T-cell (primary cell): ENCODE measurements around the gene AFDN. TPM values are rescaled to one million over a fixed set of nuclear protein-coding genes. Genes with fewer than 3 reads are reported as not detected.

Experiments
- ATAC-seq, 4 experiments: fragments of 200-7000 bp in 3 of 4; fragments of 150-1000 bp in 1 of 4; cut with Tn5 transposase; replicated peaks in 1 of 4; 1 replicate in 3 of 4; 2 replicates in 1 of 4; pipeline ENCODE4 v1.10.0; 2021; ENCODE audit warnings: moderate library complexity in 3 of 4, mild to moderate bottlenecking in 2 of 4, moderate number of reproducible peaks in 1 of 4
- CTCF ChIA-PET, 2 donors: fragments of 300-600 bp; sonication (Branson Sonifier 250); formaldehyde crosslinking; loops; one replicate each; lab custom pipeline; 2022; ENCODE audit warnings: antibody characterized with exemption in 2 of 2; lab: Charles Lee
- POLR2A ChIA-PET, 2 donors: fragments of 300-600 bp; sonication (Branson Sonifier 250); formaldehyde crosslinking; loops; one replicate each; lab custom pipeline; 2022; ENCODE audit warnings: antibody characterized with exemption in 2 of 2; lab: Charles Lee
- DNase-seq, 35 experiments: peaks; one replicate each; pipeline versions ENCODE4 v3.0.0 to v3.0.0-alpha.2; 2013 to 2023
- H3K27ac ChIP-seq: one replicate; pipeline ENCODE4 v1.5.1; 2013; ENCODE audit warnings: low read length
- H3K27me3 ChIP-seq, 2 experiments: replicated peaks in 1 of 2; 1 replicate in 1 of 2; 2 replicates in 1 of 2; pipeline versions ENCODE4 v1.6.1 to v1.7.0; 2013; ENCODE audit warnings: low read length in 1 of 2, mixed read lengths in 1 of 2; ENCODE audit not compliant: control insufficient read depth in 2 of 2, insufficient read depth in 2 of 2; ENCODE audit errors: extremely low read depth in 1 of 2
- H3K36me3 ChIP-seq, 2 donors: 1 replicate in 1 of 2; 2 replicates in 1 of 2; pipeline versions ENCODE4 v1.6.1 to v1.7.0; 2013; ENCODE audit warnings: low read length in 1 of 2; ENCODE audit not compliant: control insufficient read depth in 2 of 2, insufficient read depth in 1 of 2; ENCODE audit errors: extremely low read depth in 1 of 2
- H3K4me1 ChIP-seq, 2 experiments: 1 replicate in 1 of 2; 2 replicates in 1 of 2; pipeline versions ENCODE4 v1.6.1 to v1.7.0; 2013; ENCODE audit warnings: low read length in 2 of 2, mixed read lengths in 1 of 2; ENCODE audit not compliant: insufficient read depth in 2 of 2, control insufficient read depth in 1 of 2; ENCODE audit errors: extremely low read depth in 1 of 2
- H3K4me3 ChIP-seq, 2 donors: 1 replicate in 1 of 2; 2 replicates in 1 of 2; pipeline versions ENCODE4 v1.5.1 to v1.7.0; 2013; ENCODE audit warnings: mild to moderate bottlenecking in 2 of 2, low read length in 1 of 2, moderate library complexity in 1 of 2; ENCODE audit not compliant: control insufficient read depth in 1 of 2; ENCODE audit errors: extremely low read depth in 1 of 2
- H3K9me3 ChIP-seq: 2 replicates; pipeline ENCODE4 v1.7.0; 2013
- H3K27ac Mint-ChIP-seq, 2 donors: one replicate each; pipeline ENCODE4 v1.8.0; 2020 to 2021; ENCODE audit warnings: mild to moderate bottlenecking in 2 of 2, mixed read lengths in 2 of 2
- H3K27me3 Mint-ChIP-seq, 2 donors: one replicate each; pipeline ENCODE4 v1.8.0; 2021 to 2022; ENCODE audit warnings: mixed read lengths in 2 of 2
- H3K36me3 Mint-ChIP-seq: one replicate; pipeline ENCODE4 v1.8.0; 2021; ENCODE audit warnings: mixed read lengths
- H3K4me1 Mint-ChIP-seq, 3 donors: one replicate each; pipeline ENCODE4 v1.8.0; 2020 to 2022; ENCODE audit warnings: mixed read lengths in 3 of 3, mild to moderate bottlenecking in 1 of 3
- H3K4me3 Mint-ChIP-seq, 3 donors: one replicate each; pipeline ENCODE4 v1.8.0; 2020 to 2022; ENCODE audit warnings: mild to moderate bottlenecking in 3 of 3, mixed read lengths in 3 of 3, moderate library complexity in 3 of 3
- H3K9me3 Mint-ChIP-seq, 3 donors: one replicate each; pipeline ENCODE4 v1.8.0; 2020 to 2022; ENCODE audit warnings: mixed read lengths in 3 of 3
- WGBS: methylation state at CpG from one replicate; pipeline ENCODE4 v1.1.5; 2013; ENCODE audit warnings: missing lambda C conversion rate; ENCODE audit not compliant: insufficient coverage; 5-methylcytosine and 5-hydroxymethylcytosine counted together
- total RNA-seq, 35 experiments: library from RNA in 6 of 35; stranded (reverse) in 6 of 35; fragments of 120-200 nt in 1 of 35; gene quantifications; one replicate each; pipeline versions ENCODE4 v1.2.1 to v1.2.4 and lab custom pipeline; 2013 to 2026

AFDN gene
- total RNA-seq, 5 donors from 2014 or later (not counting 1 experiment from before 2014, with no cell fraction given), result 10.6 to 30.3 (median 20.7) TPM

DNA sequence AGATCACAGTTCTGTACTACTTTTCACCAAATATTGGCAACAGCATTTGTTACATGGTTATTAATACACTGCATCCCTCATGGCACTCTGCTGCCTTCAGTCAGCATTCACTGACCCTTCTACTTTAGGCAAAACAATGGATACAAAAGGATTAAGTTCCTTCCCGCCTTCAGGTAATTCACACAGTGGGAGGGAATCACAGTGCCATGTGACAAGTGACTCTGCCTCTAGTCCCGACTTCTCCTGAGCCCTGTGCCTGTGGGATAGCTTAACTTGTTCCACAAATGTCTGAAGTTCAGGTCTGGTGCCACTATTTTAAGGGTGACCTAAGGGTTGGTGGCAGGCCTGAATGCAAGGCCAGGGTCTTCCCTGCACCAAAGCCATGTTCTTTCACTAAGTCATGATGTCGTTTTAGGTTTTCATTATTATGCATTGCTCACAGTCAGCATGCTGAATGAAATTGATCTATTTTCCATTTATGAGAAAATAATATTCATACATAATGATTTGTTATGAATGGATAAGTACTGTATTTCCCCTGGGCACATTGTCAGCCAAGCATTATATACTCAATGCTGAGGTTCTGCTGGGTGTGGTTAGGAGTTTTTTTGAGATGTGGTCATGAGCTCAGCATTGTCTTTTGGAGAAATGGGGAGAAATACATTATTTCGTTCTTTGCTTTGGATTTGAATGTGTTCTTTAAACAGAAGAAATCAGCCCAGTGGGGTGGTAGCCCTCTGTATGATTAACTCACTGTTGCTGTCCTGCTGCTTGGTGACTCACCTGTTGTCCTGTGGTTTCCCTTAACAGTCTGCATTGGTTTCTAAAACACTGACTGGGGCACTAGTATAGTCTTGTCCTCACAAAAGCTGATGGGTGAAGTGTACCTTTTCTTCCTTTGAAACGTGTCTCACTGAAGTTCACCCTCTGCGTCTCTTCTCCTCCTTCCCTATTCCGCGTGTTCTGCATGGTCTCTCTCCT, 66.4 kb downstream of the AFDN start:
- no peaks in the 10 kb centered on the region for H3K4me1 ChIP-seq
- Mint-ChIP-seq H3K9me3 (no peaks in the 10 kb centered on the region), H3K4me1 (no peaks in the 10 kb centered on the region), H3K27ac (no peak overlapping the region), H3K27me3 (no peaks in the 10 kb centered on the region), H3K36me3 (no peaks in the 10 kb centered on the region), H3K4me3 (no peak overlapping the region)
- no peak overlapping the region for H3K27ac ChIP-seq
- peaks cover 0 to 3% of the 10 kb centered on the region in 2 experiments for H3K27me3 ChIP-seq
- no peaks in the 10 kb centered on the region for H3K9me3 ChIP-seq
- no peaks in the 10 kb centered on the region for H3K36me3 ChIP-seq
- DNase-seq (no peak), ATAC-seq (no peak)
- ChIA-PET CTCF (no interaction called here), POLR2A (no interaction called here)
- WGBS, result 84% methylated on average over 7 of the region's 8 CpGs
- no peak overlapping the region for H3K4me3 ChIP-seq

DNA sequence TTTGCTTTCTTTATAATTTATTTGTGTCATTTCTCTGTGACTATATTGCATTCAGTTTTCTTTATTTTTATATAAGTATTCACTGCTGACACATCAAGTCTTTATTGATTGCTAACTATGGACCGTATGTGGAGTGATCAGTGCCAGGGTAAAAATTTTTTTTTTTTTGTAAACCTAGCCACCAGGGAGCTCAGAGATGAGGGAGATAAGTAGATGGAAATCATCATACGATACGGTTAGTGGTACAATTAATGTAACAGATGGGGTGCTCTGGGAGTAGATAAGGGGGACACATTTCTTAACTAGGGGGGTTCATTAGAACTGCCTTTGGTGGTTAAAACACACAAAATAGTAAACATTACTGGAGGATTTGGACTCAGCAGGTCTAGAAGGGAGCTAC, 68.3 kb downstream of the AFDN start:
- Histone ChIP-seq H3K36me3 (no peaks in the 10 kb centered on the region), H3K4me1 (no peaks in the 10 kb centered on the region), H3K27me3 (peaks cover 0 to 3% of the 10 kb centered on the region in 2 experiments), H3K4me3 (no peak overlapping the region), H3K9me3 (no peaks in the 10 kb centered on the region), H3K27ac (no peak overlapping the region)
- no peak overlapping the region for H3K27ac Mint-ChIP-seq
- H3K9me3 Mint-ChIP-seq, result no peaks in the 10 kb centered on the region
- no peaks in the 10 kb centered on the region for H3K36me3 Mint-ChIP-seq
- DNase-seq, result no peak
- no peak overlapping the region for H3K4me3 Mint-ChIP-seq
- ChIA-PET CTCF (no interaction called here), POLR2A (interaction anchor here in 1 of 2 donors (0.6 kb wide), 1 partner anchor 130 kb away, joined by 3 read pairs; no protein-coding TSS in a partner anchor)
- H3K27me3 Mint-ChIP-seq, result no peaks in the 10 kb centered on the region
- ATAC-seq, result no peak
- 100% methylated on average over 2 of the region's 3 CpGs for WGBS
- no peaks in the 10 kb centered on the region for H3K4me1 Mint-ChIP-seq

DNA sequence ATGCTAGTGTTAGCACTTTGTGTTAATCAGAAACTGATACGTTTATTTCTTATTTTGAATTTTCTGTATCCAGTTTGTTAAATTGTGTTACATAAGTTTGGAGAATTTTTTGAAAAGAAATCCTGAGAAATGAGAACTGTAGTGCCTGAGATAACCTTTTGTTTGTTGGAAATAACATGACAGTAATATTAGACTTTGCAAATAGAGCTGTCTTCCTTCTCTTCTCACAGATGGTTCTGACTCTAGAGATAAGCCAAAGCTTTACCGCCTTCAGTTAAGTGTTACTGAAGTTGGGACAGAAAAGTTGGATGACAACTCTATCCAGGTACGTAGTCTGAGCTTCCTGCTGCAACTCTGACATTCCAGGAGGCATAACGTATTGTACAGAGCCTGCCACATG, 69.9 kb downstream of the AFDN start:
- H3K27me3 ChIP-seq, result peaks cover 0 to 3% of the 10 kb centered on the region in 2 experiments
- H3K4me3 ChIP-seq, result no peak overlapping the region
- ATAC-seq (no peak), DNase-seq (no peak)
- CTCF ChIA-PET, result interaction anchor here (0.5 to 1.6 kb wide), 3 partner anchors 11 to 411 kb away, joined by 3 to 7 read pairs (median 3); no protein-coding TSS in a partner anchor
- no peaks in the 10 kb centered on the region for H3K4me1 ChIP-seq
- no peaks in the 10 kb centered on the region for H3K36me3 ChIP-seq
- POLR2A ChIA-PET, result no interaction called here
- Mint-ChIP-seq H3K4me3 (no peak overlapping the region), H3K27ac (no peak overlapping the region), H3K27me3 (no peaks in the 10 kb centered on the region), H3K9me3 (no peaks in the 10 kb centered on the region), H3K36me3 (no peaks in the 10 kb centered on the region), H3K4me1 (no peaks in the 10 kb centered on the region)
- 100% methylated on average over 1 of the region's 4 CpGs for WGBS
- no peak overlapping the region for H3K27ac ChIP-seq
- H3K9me3 ChIP-seq, result no peaks in the 10 kb centered on the region

DNA sequence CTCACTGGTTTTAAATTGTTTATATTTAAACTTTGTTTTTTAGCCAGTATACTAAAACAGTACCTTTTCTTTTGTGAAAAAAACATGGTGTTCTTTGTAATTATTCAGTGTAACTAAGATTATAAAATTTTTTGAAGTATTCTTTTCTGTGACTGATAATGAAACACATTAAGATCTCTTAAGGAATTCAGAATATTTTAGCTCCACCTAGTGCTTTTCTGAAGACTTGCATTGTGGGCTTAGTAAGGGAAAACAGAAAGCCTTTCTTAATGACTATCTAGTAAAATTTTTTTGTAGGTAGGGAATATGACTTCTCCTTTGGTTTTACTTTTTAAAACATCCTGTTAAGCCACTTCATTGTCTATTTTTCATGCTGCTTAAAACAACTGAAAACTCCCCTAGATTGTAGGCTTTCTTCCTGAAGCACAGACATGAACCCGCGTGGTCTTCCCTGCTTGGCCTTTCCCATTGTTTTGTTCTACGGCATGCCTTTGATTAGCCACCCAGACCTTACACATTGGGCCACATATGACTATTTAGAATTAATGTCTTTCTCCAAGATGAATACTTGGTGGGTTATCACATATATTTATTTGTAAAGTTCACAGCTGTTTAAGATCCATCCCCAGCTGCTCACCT, 72.1 kb downstream of the AFDN start:
- H3K27ac Mint-ChIP-seq, result no peak overlapping the region
- no peak overlapping the region for H3K4me3 ChIP-seq
- ChIA-PET POLR2A (no interaction called here), CTCF (interaction anchor here in 1 of 2 donors (0.7 to 1.4 kb wide), 3 partner anchors 12 to 683 kb away, joined by 3 to 4 read pairs (median 3); no protein-coding TSS in a partner anchor)
- no peaks in the 10 kb centered on the region for H3K9me3 Mint-ChIP-seq
- no peak overlapping the region for H3K4me3 Mint-ChIP-seq
- ATAC-seq, result no peak
- no peaks in the 10 kb centered on the region for H3K27me3 ChIP-seq
- H3K27me3 Mint-ChIP-seq, result no peaks in the 10 kb centered on the region
- no peak overlapping the region for H3K27ac ChIP-seq
- WGBS, result no CpG with 5 or more reads among the region's 3 CpGs
- no peaks in the 10 kb centered on the region for H3K36me3 Mint-ChIP-seq
- H3K4me1 ChIP-seq, result no peaks in the 10 kb centered on the region
- no peaks in the 10 kb centered on the region for H3K36me3 ChIP-seq
- H3K4me1 Mint-ChIP-seq, result no peaks in the 10 kb centered on the region
- no peaks in the 10 kb centered on the region for H3K9me3 ChIP-seq
- peak in 1 of 35 experiments; percentile 20 for DNase-seq

DNA sequence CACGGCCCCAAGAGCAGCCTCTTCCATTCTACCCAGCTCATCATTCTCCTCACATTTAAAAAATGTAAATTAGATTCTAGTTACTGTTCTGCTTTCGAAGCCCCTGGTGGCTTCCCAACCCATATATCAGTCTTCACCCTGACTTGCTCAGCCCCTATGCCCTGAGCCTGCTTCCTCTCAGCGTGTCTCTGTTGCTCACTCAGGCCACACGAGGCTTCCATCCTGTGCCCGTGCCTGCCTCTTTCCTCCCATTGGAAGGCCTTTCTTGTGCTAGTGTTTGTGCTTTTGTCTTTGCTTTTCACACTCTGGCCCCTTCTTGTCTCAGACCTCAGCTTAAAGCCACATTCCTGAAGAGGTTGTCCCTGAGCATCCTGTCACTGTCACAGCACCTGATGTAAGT, 78.1 kb downstream of the AFDN start:
- Mint-ChIP-seq H3K4me3 (no peak overlapping the region), H3K36me3 (no peaks in the 10 kb centered on the region), H3K4me1 (no peaks in the 10 kb centered on the region), H3K27ac (no peak overlapping the region), H3K9me3 (no peaks in the 10 kb centered on the region), H3K27me3 (no peaks in the 10 kb centered on the region)
- Histone ChIP-seq H3K4me3 (no peak overlapping the region), H3K36me3 (no peaks in the 10 kb centered on the region), H3K27ac (no peak overlapping the region), H3K4me1 (no peaks in the 10 kb centered on the region), H3K27me3 (no peaks in the 10 kb centered on the region), H3K9me3 (no peaks in the 10 kb centered on the region)
- DNase-seq (no peak), ATAC-seq (no peak)
- CTCF ChIA-PET, result no interaction called here
- POLR2A ChIA-PET, result no interaction called here
- 100% methylated on average over 2 of the region's 5 CpGs for WGBS

DNA sequence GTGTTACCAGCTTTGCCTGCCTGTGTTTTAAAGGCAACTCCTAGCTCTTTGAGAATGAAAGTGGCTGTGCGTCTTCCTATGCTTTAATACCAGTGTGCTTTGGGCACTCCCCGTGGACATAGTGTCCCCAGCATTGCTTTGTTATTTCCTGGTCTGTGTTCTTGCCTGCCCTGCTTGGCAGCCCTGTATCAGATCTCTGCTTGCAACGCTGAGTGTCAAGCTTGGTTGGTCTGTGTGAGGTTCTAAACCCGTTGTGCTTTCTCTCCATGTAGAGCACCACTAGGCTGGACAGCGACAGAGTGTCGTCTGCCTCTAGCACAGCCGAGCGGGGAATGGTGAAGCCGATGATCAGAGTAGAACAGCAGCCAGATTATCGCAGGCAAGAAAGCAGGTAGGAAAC, 80.2 kb downstream of the AFDN start:
- H3K36me3 Mint-ChIP-seq, result peaks cover 2% of the 10 kb centered on the region
- POLR2A ChIA-PET, result no interaction called here
- no peaks in the 10 kb centered on the region for H3K27me3 Mint-ChIP-seq

More for the DNA sequence above, 80.2 kb downstream of the AFDN start:
- CTCF ChIA-PET, result no interaction called here
- H3K27ac Mint-ChIP-seq, result no peak overlapping the region
- no peaks in the 10 kb centered on the region for H3K9me3 ChIP-seq
- H3K36me3 ChIP-seq, result no peaks in the 10 kb centered on the region
- no peak overlapping the region for H3K4me3 ChIP-seq
- H3K27me3 ChIP-seq, result no peaks in the 10 kb centered on the region
- no peaks in the 10 kb centered on the region for H3K4me1 Mint-ChIP-seq
- no peaks in the 10 kb centered on the region for H3K4me1 ChIP-seq
- DNase-seq (no peak), ATAC-seq (no peak)
- WGBS, result 90% methylated on average over 9 of the region's 10 CpGs
- H3K9me3 Mint-ChIP-seq, result no peaks in the 10 kb centered on the region
- no peak overlapping the region for H3K4me3 Mint-ChIP-seq
- no peak overlapping the region for H3K27ac ChIP-seq
